AG08396 (cell line): ENCODE results near the gene LYSMD3.

Experiments
- DNase-seq: peaks from one replicate; pipeline ENCODE4 v3.0.0; 2012; ENCODE audit warnings: low spot score, mixed read lengths

LYSMD3 gene

DNA sequence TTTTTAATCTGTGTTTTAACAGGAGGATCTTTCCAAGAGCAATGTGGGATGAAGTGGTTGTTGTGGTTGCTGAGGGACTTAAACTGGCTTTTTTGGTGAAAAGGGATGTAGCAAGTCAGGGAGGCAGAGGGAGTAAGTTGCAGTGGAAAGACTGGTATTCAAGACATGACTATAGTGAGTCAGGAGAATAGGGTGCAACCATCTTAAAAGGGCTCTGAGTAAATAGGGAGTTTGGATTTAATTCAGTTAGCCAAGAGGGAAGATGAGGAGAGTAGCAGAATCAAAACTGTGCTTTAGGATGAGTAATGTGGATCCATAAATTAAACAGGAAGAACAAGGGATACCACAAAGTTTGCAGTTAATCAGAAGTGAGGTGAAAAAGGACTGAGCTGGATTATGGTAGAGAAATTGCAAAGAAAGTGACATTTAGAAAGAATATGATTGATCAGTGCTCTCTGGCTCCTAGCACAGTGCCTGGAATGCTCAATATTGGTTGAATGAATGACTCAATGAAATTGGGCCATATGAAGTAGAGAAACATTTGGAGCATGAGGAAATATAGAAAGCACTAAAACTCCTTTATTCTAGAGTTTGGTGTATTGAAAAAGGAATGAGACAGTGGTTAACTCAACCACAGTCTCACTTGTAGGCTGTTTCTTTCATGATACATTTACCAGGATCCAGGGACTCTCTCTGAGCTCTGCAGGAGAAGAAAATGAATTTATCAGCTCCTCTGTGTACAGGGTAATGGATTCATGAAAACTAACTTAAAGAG is 49.6 kb downstream of the LYSMD3 start:
- peak; percentile 17 for DNase-seq

DNA sequence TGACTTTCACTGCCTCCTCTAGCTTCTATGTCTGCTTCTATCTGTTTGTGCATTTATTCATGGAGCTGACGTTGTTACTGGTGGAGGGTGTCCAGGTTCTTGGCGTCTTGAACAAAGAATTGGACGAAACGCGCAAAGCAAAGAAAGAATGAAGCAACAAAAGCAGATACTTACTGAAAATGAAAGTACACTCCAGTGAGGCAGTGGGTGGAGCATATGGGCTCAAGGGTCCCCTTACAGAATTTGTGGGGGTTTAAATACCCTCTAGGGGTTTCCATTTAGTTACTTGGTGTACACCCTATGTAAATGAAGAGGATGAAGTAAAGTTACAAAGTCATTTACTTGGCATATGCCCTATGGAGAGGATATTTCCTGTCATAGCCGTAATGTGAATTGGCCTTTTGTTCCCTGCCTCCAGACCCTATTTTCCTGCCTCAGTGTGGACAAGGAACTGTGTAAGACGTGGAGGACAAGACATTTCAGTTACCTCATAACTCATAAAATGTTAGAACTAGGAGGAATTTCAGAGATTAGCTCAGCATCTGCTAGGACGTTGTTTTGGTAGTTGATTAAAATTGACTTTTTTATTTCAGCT is 51.7 kb downstream of the LYSMD3 start:
- DNase-seq = no peak

DNA sequence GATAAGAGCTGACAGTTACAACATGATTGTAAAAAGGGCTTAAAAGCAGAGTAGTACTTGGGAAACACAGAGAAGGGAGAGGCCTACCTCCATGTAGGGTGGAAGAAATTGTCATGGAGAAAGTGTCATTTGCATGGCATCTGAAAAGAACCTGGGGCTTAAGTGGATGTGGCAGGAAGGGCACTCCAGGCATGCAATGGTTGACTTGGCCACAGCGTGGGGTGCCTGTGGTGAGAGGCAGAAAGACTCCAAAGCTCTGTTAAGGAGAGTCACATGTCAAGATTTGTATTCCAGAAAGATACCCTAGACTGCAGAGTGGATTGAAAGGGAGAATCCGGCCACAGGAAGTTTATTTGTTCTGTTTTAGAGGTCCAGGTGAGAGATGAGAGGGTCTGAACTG is 52.3 kb downstream of the LYSMD3 start:
- no peak for DNase-seq

DNA sequence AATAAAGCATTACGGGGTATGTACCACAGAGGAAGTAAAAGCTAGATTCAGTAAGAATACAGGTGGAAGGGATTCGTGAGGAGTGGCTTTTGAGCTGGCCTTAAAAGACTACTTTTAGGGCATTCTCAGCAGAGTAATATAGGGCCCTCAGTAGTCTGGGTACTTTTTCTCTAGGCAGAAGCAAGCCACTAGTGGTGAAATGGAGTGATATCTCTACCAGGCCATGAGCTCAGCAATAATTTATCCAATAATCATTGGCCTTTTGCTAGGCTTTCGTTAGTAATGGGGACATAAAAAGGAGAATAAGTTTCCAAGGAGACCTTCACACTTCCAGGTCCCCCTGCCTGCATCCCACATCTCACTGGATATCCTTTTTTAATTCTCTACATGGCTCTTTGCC is 53.0 kb downstream of the LYSMD3 start:
- DNase-seq = no peak

DNA sequence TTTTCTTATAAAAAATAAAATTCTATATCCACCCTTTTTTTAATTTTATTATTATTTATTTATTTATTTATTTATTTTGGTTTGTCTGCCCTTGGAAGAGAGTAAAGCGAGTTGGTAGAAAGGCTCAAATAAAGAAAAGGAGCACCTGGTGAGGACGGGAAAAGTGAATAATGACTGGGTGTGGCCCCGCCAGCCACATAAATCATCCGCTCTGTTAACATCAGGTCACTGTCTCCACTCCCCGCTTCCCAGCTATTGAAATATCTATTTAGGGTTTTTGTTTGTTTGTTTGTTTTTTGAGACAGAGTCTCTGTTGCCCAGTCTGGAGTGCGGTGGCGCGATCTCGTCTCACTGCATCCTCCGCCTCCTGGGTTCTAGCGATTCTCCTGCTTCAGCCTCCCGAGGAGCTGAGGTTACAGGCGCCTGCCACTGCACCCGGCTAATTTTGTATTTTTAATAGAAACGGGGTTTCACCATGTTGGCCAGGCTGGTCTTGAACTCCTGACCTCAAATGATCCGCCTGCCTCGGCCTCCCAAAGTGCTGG is 53.9 kb downstream of the LYSMD3 start:
- no peak for DNase-seq

DNA sequence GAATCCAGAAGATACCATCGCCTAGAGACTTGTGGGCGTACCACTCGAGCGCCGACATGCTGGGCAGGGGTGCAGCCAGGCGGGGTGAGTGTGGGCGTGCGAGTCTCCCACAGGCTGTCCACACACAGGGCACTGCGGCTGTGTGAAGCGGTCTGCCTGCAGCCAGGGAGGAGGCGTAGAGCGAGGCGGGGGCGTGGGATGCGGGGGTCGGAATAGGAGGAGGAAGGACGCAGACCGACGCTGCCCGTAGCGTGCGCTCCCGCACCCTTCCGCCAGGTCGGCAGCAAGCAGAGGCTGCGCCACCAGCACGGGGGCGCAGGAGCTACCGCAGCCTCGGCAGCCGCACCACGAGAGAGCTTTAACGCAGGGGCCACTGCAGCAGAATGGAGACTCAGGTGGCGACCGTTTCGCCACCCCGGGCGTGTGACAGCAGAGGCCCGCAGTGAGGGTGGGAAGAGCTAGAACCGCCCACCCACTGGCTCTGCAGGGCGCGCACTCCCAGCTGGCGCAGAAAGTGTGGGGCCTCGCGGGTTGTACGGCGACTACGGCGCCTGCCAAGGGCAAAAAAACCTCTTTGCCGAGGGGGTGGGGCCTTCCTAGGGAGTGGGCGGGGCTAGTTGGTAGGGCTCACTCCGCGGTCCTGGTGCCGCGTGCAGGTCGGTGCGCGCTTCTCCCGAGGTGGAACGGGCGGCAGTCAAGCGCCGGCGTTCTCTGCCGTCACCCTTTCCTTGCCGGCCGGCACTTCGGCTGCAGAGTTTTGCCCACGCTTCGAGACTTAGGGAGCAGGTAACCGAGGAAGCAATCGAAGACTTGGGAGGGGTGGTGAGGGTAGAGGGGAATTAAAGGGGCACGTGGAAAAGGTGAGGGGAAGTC is 54.9 kb downstream of the LYSMD3 start, which contains the start of the genes MBLAC2 and POLR3G:
MBLAC2 (minus strand) TSS at position 537 of the 873 bp plus-strand sequence; CDS start at position 58, 479 bp downstream.
POLR3G (plus strand) TSS at position 630 of the 873 bp plus-strand sequence. CDS start 10,704 bp downstream, outside the sequence.
- peak; percentile 95 for DNase-seq

DNA sequence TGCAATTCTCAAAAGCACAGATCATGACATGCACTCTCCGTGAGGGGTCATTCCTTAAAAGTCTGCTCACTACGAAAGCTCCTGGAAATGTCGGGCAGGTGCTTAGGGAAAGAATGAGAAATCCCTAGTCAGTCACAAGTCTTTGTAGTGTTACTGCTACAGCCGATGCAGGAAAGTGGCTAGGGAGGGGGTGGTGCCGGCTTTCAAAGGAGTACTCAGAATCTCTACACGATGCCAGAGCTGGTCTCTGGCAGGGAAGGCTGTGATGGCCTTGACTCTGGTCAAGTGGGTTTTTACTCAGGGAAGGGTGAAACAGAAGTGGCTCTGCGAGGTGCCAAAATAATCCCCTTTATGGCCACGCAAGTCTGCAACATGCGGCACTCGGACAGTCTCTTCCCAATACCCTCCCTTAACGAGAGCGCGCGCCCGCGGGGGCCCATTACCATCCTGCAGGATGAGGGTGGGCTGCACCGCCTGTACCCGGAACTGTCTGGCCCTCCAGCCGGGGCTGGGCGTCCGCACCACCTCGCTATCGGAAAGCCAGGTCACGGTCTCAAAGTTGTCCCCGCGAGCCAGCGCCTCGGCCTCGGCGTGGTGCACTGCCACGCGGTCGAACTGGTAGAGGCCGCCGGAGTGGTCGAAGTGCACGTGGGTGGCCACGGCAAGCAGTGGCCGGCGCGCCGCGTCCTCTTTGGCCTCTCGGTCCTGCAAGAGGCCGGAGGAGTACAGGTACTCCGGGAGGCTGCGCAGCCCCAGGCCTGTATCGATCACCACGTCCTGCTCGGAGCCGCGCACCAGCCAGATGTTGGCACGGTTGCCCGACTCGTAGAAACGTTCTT is 55.8 kb downstream of the LYSMD3 start:
- DNase-seq = peak; percentile 39

DNA sequence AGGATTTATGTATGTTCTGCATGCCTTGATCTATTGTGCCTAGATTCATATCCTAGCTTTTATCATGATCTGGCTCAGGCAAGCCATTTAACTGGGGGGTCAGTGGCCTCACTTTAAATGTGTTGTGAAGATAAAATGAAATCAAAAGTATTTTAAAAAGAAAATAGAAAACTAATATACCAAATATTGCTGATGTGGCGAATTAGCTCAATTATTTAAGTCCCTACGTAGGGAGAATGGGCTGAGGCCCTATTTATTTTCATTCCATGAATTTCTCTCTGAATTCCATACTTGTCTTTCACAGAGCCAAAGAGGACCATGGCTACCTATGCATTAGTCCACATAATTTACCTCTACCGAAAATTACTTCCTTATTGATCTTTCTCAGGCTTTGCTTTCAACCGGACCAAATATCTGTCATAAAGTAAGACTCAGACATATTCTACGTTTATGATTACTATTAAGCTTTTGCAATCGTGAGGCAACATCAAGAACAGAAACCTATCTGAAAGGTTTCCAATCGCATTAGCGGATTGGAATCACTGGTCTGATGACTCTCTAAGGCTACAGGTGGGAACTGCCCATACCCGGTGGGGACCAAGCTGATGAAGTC is 56.5 kb downstream of the LYSMD3 start:
- no peak for DNase-seq
